ENCODE measurements around the gene BRSK2.

BRSK2 gene

GRCh38 chr11:1451781-1452470 is 62.2 kb downstream of the BRSK2 start:
- no peak overlapping the region for H3K4me3 ChIP-seq (replicated peaks; ENCODE audit: low read depth, low read length)
- TF ChIP-seq CTCF (IDR thresholded peaks at IDR 0.05; ENCODE audit: low read length, missing control alignments) = no peak
- no peak for DNase-seq (ENCODE audit: low read depth)

DNA sequence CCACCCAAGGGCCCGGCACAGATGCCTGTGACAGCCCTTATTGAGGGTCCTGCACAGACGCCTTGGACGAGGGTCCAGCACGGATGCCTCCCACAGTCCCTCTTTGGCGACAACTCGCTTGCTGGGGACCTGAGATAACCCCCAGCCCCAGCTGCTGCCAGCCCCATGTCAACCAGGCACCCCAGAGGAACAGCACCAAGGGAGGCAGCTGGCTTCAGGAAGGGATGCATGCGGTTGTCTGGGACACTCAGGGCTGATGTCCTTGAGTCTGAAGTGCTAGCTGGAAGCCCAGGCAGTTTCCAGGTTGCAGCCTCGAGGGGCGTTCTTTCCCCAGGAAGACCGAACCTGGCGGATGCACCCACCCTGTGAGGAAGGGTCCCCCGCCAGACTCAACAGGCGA is 63.0 kb downstream of the BRSK2 start:
- no peak overlapping the region for H3K4me3 ChIP-seq (replicated peaks; ENCODE audit: low read depth, low read length)
- DNase-seq (ENCODE audit: low read depth) = no peak
- no peak for TF ChIP-seq CTCF (IDR thresholded peaks at IDR 0.05; ENCODE audit: low read length, missing control alignments)

DNA sequence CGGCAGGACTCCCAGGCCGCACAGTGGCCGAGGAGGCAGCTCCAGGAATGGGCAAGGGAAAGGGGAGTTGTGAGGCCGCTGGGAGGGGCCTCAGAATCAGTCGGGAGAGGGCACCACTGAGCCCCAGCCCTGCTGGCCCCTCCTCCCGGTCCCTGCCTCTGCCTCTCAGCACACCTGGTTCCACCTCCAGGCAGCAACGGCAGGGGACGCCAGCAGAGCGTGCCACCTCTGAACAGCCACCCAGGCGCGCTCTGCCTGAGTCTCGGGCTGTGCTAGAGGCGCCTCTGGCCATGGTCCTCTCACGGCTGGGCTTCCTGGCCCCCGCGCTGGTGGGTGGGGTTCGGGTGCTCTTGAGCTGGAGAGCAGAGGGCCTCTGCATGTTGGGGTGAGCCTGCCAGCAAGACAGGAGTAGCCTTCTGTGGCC is 63.9 kb downstream of the BRSK2 start:
- DNase-seq (ENCODE audit: low read depth) = no peak
- no peak for TF ChIP-seq CTCF (IDR thresholded peaks at IDR 0.05; ENCODE audit: low read length, missing control alignments)

DNA sequence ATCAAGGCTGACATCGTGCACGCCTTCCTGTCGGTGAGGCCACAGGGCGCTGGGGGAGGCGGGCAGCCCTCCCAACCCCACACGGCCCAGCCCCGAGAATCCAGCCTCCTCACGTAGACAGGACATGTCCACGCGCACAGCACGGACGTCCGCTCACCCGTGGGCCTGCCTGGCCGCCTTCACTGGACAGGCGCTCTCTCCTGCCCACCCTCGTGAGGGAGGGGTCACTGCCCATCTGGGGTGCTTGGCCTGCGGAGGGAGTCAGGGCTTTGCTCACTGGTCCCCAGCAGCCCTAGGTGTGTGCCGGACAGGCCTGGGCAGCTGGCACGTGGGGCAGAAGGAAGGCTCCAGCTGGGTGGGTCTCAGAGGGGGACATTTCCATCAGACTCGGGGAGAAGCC is 64.8 kb downstream of the BRSK2 start:
- DNase-seq (ENCODE audit: low read depth) = no peak
- H3K4me3 ChIP-seq (replicated peaks; ENCODE audit: low read depth, low read length) = no peak overlapping the region
- TF ChIP-seq CTCF (IDR thresholded peaks at IDR 0.05; ENCODE audit: low read length, missing control alignments) = no peak

More for the DNA sequence above, 63.9 kb downstream of the BRSK2 start:
- H3K4me3 ChIP-seq (replicated peaks; ENCODE audit: low read depth, low read length) = no peak overlapping the region

- DNase-seq (ENCODE audit: low read depth) = no peak
- TF ChIP-seq CTCF (IDR thresholded peaks at IDR 0.05; ENCODE audit: low read length, missing control alignments) = no peak
Observed at GRCh38 chr11:1455032-1455762, 65.5 kb downstream of the BRSK2 start.

GRCh38 chr11:1455763-1456060 is 66.0 kb downstream of the BRSK2 start:
- H3K4me3 ChIP-seq (replicated peaks; ENCODE audit: low read depth, low read length) = no peak overlapping the region
- no peak for TF ChIP-seq CTCF (IDR thresholded peaks at IDR 0.05; ENCODE audit: low read length, missing control alignments)
- DNase-seq (ENCODE audit: low read depth) = no peak

More at GRCh38 chr11:1455032-1455762, 65.5 kb downstream of the BRSK2 start:
- no peak overlapping the region for H3K4me3 ChIP-seq (replicated peaks; ENCODE audit: low read depth, low read length)

DNA sequence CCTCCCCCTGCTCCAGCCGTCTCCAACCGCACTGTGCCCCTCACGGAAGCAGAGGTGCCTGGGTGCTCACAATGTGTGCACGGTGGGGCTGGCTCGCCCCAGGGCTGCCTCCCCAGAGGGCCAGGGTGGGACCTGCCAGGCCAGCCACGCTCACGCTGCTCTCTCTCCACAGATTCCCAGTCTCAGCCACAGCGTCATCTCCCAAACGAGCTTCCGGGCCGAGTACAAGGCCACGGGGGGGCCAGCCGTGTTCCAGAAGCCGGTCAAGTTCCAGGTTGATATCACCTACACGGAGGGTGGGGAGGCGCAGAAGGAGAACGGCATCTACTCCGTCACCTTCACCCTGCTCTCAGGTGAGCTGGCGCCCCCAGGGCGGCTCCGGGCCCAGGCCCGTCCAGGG is 66.4 kb downstream of the BRSK2 start:
- no peak for TF ChIP-seq CTCF (IDR thresholded peaks at IDR 0.05; ENCODE audit: low read length, missing control alignments)
- no peak overlapping the region for H3K4me3 ChIP-seq (replicated peaks; ENCODE audit: low read depth, low read length)
- DNase-seq (ENCODE audit: low read depth) = no peak

All from fibroblast of pulmonary artery (primary cell).